ENCODE measurements around the gene ST3GAL3. TPM values are rescaled to one million over a fixed set of nuclear protein-coding genes. Genes with fewer than 3 reads are reported as not detected.

ST3GAL3 gene
- total RNA-seq, 1 experiment from 2014 or later, result 8.3 TPM

- H3K79me1 ChIP-seq (ENCODE audit: insufficient read depth, low read depth, low read length, poor library complexity, severe bottlenecking), result no peaks in the 10 kb centered on the region
- H3K14ac ChIP-seq (ENCODE audit: insufficient read depth, low read length), result no peak overlapping the region
- H4K91ac ChIP-seq (ENCODE audit: insufficient read length, low read depth, low read length), result no peak overlapping the region
- Mint-ChIP-seq H3K36me3 (ENCODE audit: insufficient read depth in 1 of 3, low read depth in 3 of 3) (peaks cover 77 to 97% (median 84%) of the 10 kb centered on the region in 3 experiments), H3K27me3 (ENCODE audit: low read depth) (no peaks in the 10 kb centered on the region), H3K4me3 (no peak overlapping the region), H3K27ac (peak overlapping the region; percentile 36 to 51 (median 50); a peak in 2 of 7 replicates), H3K4me1 (no peaks in the 10 kb centered on the region), H3K9me3 (no peaks in the 10 kb centered on the region)
- no CpG with 5 or more reads among the region's 2 CpGs for WGBS (ENCODE audit: extremely low coverage, insufficient read length, low lambda C conversion rate)
- H2AFZ ChIP-seq (ENCODE audit: low read length), result no peak overlapping the region
- H2BK5ac ChIP-seq (ENCODE audit: insufficient read length, low read length), result no peak overlapping the region
- no peak overlapping the region for H3K56ac ChIP-seq (ENCODE audit: insufficient read length, low read depth, low read length)
- H4K5ac ChIP-seq (ENCODE audit: insufficient read length, low read depth, low read length), result no peak overlapping the region
- H3K4me2 ChIP-seq (ENCODE audit: insufficient read depth, insufficient read length, low read length), result no peak overlapping the region
- H3K23me2 ChIP-seq (ENCODE audit: insufficient read length, low read depth, low read length, poor library complexity, severe bottlenecking), result no peaks in the 10 kb centered on the region
- H3K79me2 ChIP-seq (ENCODE audit: insufficient read depth, low read length), result no peaks in the 10 kb centered on the region
- H2BK15ac ChIP-seq (ENCODE audit: low read depth, low read length), result no peak overlapping the region
- H4K8ac ChIP-seq (replicated peaks; ENCODE audit: insufficient read length, low read depth, low read length), result no peak overlapping the region
- H2BK120ac ChIP-seq (ENCODE audit: low read depth, low read length, poor library complexity, severe bottlenecking), result no peak overlapping the region
- no peak overlapping the region for H2AK5ac ChIP-seq (ENCODE audit: insufficient read length, low read length)
- no peak overlapping the region for H2BK12ac ChIP-seq (ENCODE audit: insufficient read length, low read depth, low read length)
- H4K20me1 ChIP-seq (ENCODE audit: control insufficient read depth, insufficient read depth, insufficient read length), result no peaks in the 10 kb centered on the region
- no peak for DNase-seq
- H3K18ac ChIP-seq (ENCODE audit: insufficient read length, low read depth, low read length), result no peak overlapping the region
- TF ChIP-seq, protein P1, sequence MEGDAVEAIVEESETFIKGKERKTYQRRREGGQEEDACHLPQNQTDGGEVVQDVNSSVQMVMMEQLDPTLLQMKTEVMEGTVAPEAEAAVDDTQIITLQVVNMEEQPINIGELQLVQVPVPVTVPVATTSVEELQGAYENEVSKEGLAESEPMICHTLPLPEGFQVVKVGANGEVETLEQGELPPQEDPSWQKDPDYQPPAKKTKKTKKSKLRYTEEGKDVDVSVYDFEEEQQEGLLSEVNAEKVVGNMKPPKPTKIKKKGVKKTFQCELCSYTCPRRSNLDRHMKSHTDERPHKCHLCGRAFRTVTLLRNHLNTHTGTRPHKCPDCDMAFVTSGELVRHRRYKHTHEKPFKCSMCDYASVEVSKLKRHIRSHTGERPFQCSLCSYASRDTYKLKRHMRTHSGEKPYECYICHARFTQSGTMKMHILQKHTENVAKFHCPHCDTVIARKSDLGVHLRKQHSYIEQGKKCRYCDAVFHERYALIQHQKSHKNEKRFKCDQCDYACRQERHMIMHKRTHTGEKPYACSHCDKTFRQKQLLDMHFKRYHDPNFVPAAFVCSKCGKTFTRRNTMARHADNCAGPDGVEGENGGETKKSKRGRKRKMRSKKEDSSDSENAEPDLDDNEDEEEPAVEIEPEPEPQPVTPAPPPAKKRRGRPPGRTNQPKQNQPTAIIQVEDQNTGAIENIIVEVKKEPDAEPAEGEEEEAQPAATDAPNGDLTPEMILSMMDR (conservative IDR thresholded peaks at IDR 0.05), result no peak
- no peak overlapping the region for H3K23ac ChIP-seq (ENCODE audit: insufficient read length, low read depth, low read length)
- H3K27me3 ChIP-seq (ENCODE audit: insufficient read depth, low read length), result no peaks in the 10 kb centered on the region
- no peak overlapping the region for H3K4ac ChIP-seq (ENCODE audit: low read depth, low read length)
- H3K27ac ChIP-seq (ENCODE audit: insufficient read length, low read depth, low read length), result no peak overlapping the region
- no peaks in the 10 kb centered on the region for H3K4me1 ChIP-seq (ENCODE audit: insufficient read depth, low read length)
- no peaks in the 10 kb centered on the region for H3K9me3 ChIP-seq (ENCODE audit: control insufficient read depth, low read depth, low read length)
- H3T11ph ChIP-seq (ENCODE audit: low read length), result no peak overlapping the region
- no peak overlapping the region for H3K9ac ChIP-seq (ENCODE audit: extremely low read depth, insufficient read length, low read length)
- H2BK20ac ChIP-seq (ENCODE audit: low read depth, low read length, poor library complexity, severe bottlenecking), result no peak overlapping the region
These were observed 36.1 kb upstream of the ST3GAL3 start for GRCh38 chr1:43671193-43671592.
